ENCODE results near the gene HOXD8. TPM values are rescaled to one million over a fixed set of nuclear protein-coding genes. Genes with fewer than 3 reads are reported as not detected.
A peak's percentile ranks its signal among the peaks of the same experiment; 100 is the strongest.

HOXD8 gene
- total RNA-seq, 1 donor from 2014 or later: not detected

DNA sequence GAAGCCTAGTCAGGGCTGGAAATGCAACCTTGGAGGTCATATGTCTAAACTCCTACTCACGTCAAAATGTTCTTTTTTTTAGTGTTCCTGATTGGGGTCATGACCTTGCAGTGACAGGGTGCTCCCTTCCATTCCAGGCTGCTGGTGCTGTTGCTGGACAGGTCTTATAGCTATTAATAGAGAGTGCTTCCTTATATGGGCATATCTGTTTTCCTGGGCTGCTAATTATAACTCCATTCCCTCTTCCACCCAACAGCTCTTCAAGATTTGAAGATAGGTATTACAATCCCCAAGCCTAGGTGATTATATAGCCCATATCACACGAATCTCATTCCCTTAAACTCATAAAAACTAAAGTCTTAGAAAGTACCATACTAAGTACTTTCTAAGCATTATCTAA, 40.2 kb downstream of the HOXD8 start:
- no peak for FAIRE-seq
- no peak overlapping the region for H3K27ac ChIP-seq (ENCODE audit: low read depth, low read length)
- no peak for DNase-seq (ENCODE audit: low read depth)
- H3K4me1 ChIP-seq (ENCODE audit: insufficient read depth, low read length): peaks cover 5% of the 10 kb centered on the region
- no peak overlapping the region for H2AFZ ChIP-seq (ENCODE audit: low read depth, low read length)
- H4K20me1 ChIP-seq (ENCODE audit: insufficient read depth, low read length): no peaks in the 10 kb centered on the region
- no peaks in the 10 kb centered on the region for H3K9me3 ChIP-seq (ENCODE audit: insufficient read depth, low read depth, low read length)
- H3K27ac Mint-ChIP-seq (ENCODE audit: unreplicated experiment): no peak overlapping the region
- no peak overlapping the region for H3K4me3 ChIP-seq (ENCODE audit: insufficient read depth, low read depth, low read length)
- peaks cover 15% of the 10 kb centered on the region for H3K9me3 Mint-ChIP-seq (ENCODE audit: unreplicated experiment)
- H3K36me3 Mint-ChIP-seq (ENCODE audit: low read depth, unreplicated experiment): no peaks in the 10 kb centered on the region
- peaks cover 82% of the 10 kb centered on the region for H3K27me3 Mint-ChIP-seq (ENCODE audit: low read depth, unreplicated experiment)
- no peak overlapping the region for H3K4me2 ChIP-seq (ENCODE audit: low read length)
- H3K36me3 ChIP-seq (ENCODE audit: insufficient read depth, low read length): no peaks in the 10 kb centered on the region
- peaks cover 4% of the 10 kb centered on the region for H3K4me1 Mint-ChIP-seq (ENCODE audit: low read depth, unreplicated experiment)
- H3K27me3 ChIP-seq (ENCODE audit: insufficient read depth, low read length): peaks cover 65% of the 10 kb centered on the region
- no peaks in the 10 kb centered on the region for H3K79me2 ChIP-seq (ENCODE audit: insufficient read depth, low read length)
- no peak overlapping the region for H3K4me3 Mint-ChIP-seq (ENCODE audit: unreplicated experiment)
- no peak overlapping the region for H3K9ac ChIP-seq (ENCODE audit: low read length)
- no peak for TF ChIP-seq EZH2 (IDR thresholded peaks at IDR 0.05; ENCODE audit: insufficient read depth, low read length)
- TF ChIP-seq, protein P1, sequence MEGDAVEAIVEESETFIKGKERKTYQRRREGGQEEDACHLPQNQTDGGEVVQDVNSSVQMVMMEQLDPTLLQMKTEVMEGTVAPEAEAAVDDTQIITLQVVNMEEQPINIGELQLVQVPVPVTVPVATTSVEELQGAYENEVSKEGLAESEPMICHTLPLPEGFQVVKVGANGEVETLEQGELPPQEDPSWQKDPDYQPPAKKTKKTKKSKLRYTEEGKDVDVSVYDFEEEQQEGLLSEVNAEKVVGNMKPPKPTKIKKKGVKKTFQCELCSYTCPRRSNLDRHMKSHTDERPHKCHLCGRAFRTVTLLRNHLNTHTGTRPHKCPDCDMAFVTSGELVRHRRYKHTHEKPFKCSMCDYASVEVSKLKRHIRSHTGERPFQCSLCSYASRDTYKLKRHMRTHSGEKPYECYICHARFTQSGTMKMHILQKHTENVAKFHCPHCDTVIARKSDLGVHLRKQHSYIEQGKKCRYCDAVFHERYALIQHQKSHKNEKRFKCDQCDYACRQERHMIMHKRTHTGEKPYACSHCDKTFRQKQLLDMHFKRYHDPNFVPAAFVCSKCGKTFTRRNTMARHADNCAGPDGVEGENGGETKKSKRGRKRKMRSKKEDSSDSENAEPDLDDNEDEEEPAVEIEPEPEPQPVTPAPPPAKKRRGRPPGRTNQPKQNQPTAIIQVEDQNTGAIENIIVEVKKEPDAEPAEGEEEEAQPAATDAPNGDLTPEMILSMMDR (IDR thresholded peaks at IDR 0.05; ENCODE audit: insufficient read depth, low read depth, low read length): no peak

DNA sequence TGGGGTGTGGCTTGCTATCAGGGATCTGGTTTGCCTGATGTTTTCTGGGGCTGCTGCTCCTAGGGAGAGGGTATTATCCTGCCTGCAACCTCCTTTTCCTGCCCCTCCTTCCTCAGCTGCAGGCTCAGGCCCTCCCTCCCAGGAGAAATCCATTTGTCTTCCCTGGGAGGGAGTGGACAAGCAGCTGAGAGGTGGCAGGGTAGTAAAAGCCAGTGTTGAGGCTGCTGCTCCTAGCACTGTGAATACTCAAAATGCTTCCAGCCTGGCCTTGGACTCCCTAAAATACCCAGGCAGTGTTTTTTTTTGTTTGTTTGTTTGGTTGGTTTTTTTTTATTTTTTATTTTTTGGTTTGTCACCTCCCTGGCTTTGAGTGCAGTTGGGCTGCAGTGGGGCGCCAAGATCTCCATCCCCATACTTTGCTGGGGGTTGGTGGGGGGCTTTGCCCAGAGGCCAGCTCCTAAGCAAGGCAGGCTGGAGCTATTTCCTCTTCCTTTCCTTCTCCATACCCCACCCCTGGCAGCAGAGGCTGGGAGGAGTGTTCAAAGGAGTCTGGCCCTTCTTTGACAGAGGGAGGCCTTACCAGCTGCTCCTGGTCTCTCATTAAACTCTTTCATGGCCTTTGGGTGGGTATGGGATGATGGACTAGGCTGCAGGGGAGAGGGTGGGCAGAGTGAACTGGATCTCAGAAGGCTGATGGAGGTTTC, 41.2 kb downstream of the HOXD8 start:
- Mint-ChIP-seq H3K4me3 (ENCODE audit: unreplicated experiment) (no peak overlapping the region), H3K27ac (ENCODE audit: unreplicated experiment) (no peak overlapping the region), H3K36me3 (ENCODE audit: low read depth, unreplicated experiment) (no peaks in the 10 kb centered on the region), H3K27me3 (ENCODE audit: low read depth, unreplicated experiment) (peaks cover 79% of the 10 kb centered on the region), H3K4me1 (ENCODE audit: low read depth, unreplicated experiment) (peaks cover 10% of the 10 kb centered on the region), H3K9me3 (ENCODE audit: unreplicated experiment) (peaks cover 15% of the 10 kb centered on the region)
- H3K36me3 ChIP-seq (ENCODE audit: insufficient read depth, low read length): no peaks in the 10 kb centered on the region
- no peak overlapping the region for H3K27ac ChIP-seq (ENCODE audit: low read depth, low read length)
- no peak overlapping the region for H3K4me2 ChIP-seq (ENCODE audit: low read length)
- H3K9ac ChIP-seq (ENCODE audit: low read length): no peak overlapping the region
- H3K4me3 ChIP-seq (ENCODE audit: insufficient read depth, low read depth, low read length): no peak overlapping the region
- peaks cover 59% of the 10 kb centered on the region for H3K27me3 ChIP-seq (ENCODE audit: insufficient read depth, low read length)
- H3K4me1 ChIP-seq (ENCODE audit: insufficient read depth, low read length): peaks cover 4% of the 10 kb centered on the region
- no peaks in the 10 kb centered on the region for H3K79me2 ChIP-seq (ENCODE audit: insufficient read depth, low read length)
- no peak for TF ChIP-seq EZH2 (IDR thresholded peaks at IDR 0.05; ENCODE audit: insufficient read depth, low read length)
- TF ChIP-seq, protein P1 (IDR thresholded peaks at IDR 0.05; ENCODE audit: insufficient read depth, low read depth, low read length): no peak
- FAIRE-seq (no peak), DNase-seq (ENCODE audit: low read depth) (peak; percentile 57)
- H2AFZ ChIP-seq (ENCODE audit: low read depth, low read length): no peak overlapping the region
- no peaks in the 10 kb centered on the region for H3K9me3 ChIP-seq (ENCODE audit: insufficient read depth, low read depth, low read length)
- H4K20me1 ChIP-seq (ENCODE audit: insufficient read depth, low read length): no peaks in the 10 kb centered on the region

DNA sequence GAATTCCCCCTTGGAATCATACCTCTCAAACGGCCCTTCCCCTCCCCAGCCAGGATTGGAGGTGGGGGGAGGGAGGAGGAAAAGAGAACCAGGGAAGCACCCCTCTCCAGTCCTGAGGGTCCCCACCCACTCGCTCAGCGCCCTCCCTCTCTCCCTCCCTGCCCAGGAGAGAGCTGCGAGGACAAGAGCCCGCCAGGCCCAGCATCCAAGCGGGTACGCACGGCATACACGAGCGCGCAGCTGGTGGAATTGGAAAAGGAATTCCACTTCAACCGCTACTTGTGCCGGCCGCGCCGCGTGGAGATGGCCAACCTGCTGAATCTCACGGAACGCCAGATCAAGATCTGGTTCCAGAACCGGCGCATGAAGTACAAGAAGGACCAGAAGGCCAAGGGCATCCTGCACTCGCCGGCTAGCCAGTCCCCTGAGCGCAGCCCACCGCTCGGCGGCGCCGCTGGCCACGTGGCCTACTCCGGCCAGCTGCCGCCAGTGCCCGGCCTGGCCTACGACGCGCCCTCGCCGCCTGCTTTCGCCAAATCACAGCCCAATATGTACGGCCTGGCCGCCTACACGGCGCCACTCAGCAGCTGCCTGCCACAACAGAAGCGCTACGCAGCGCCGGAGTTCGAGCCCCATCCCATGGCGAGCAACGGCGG, 42.0 kb downstream of the HOXD8 start:
- Histone ChIP-seq H3K9ac (ENCODE audit: low read length) (peak overlapping the region; percentile 57), H2AFZ (ENCODE audit: low read depth, low read length) (peak overlapping the region; percentile 66), H3K4me1 (ENCODE audit: insufficient read depth, low read length) (peaks cover 4% of the 10 kb centered on the region), H3K9me3 (ENCODE audit: insufficient read depth, low read depth, low read length) (no peaks in the 10 kb centered on the region), H3K27me3 (ENCODE audit: insufficient read depth, low read length) (peaks cover 57% of the 10 kb centered on the region), H3K4me3 (ENCODE audit: insufficient read depth, low read depth, low read length) (no peak overlapping the region), H3K36me3 (ENCODE audit: insufficient read depth, low read length) (no peaks in the 10 kb centered on the region), H4K20me1 (ENCODE audit: insufficient read depth, low read length) (no peaks in the 10 kb centered on the region), H3K79me2 (ENCODE audit: insufficient read depth, low read length) (no peaks in the 10 kb centered on the region), H3K27ac (ENCODE audit: low read depth, low read length) (peak overlapping the region; percentile 32), H3K4me2 (ENCODE audit: low read length) (peak overlapping the region; percentile 50)
- Mint-ChIP-seq H3K36me3 (ENCODE audit: low read depth, unreplicated experiment) (no peaks in the 10 kb centered on the region), H3K9me3 (ENCODE audit: unreplicated experiment) (peaks cover 13% of the 10 kb centered on the region), H3K4me1 (ENCODE audit: low read depth, unreplicated experiment) (peaks cover 12% of the 10 kb centered on the region), H3K27ac (ENCODE audit: unreplicated experiment) (no peak overlapping the region), H3K27me3 (ENCODE audit: low read depth, unreplicated experiment) (peaks cover 79% of the 10 kb centered on the region), H3K4me3 (ENCODE audit: unreplicated experiment) (no peak overlapping the region)
- TF ChIP-seq EZH2 (IDR thresholded peaks at IDR 0.05; ENCODE audit: insufficient read depth, low read length): no peak
- TF ChIP-seq, protein P1 (IDR thresholded peaks at IDR 0.05; ENCODE audit: insufficient read depth, low read depth, low read length): no peak
- no peak for FAIRE-seq
- peak; percentile 58 for DNase-seq (ENCODE audit: low read depth)
